Measurements from ENCODE around the gene RIGI. TPM values are rescaled to one million over a fixed set of nuclear protein-coding genes. Genes with fewer than 3 reads are reported as not detected.

Gene RIGI
- 10 to 100 TPM in 1 of 2 donors, 1 to 10 TPM in 1; 8.4 to 10.2 TPM for total RNA-seq
- polyA plus RNA-seq (ENCODE audit: insufficient read depth, low read depth, low replicate concordance): 4.9 TPM
- long read RNA-seq, donor 1, full-length matches to known transcripts: 1 of 1 reads
- long read RNA-seq, donor 1, partial matches to known transcripts: 0 of 1 reads
- long read RNA-seq, donor 1, other reads (novel, unspliced or antisense): 0 of 1 reads
- long read RNA-seq, donor 2: 0 reads

GRCh38 chr9:32526041-32526706 is at the start of gene RIGI:
Gene RIGI (minus strand): TSS chr9:32526196. CDS start chr9:32526166, 30 bp downstream.
- H3K36me3 ChIP-seq (ENCODE audit: low read depth, missing control alignments): no peaks in the 10 kb centered on the region
- TF ChIP-seq, protein P1, sequence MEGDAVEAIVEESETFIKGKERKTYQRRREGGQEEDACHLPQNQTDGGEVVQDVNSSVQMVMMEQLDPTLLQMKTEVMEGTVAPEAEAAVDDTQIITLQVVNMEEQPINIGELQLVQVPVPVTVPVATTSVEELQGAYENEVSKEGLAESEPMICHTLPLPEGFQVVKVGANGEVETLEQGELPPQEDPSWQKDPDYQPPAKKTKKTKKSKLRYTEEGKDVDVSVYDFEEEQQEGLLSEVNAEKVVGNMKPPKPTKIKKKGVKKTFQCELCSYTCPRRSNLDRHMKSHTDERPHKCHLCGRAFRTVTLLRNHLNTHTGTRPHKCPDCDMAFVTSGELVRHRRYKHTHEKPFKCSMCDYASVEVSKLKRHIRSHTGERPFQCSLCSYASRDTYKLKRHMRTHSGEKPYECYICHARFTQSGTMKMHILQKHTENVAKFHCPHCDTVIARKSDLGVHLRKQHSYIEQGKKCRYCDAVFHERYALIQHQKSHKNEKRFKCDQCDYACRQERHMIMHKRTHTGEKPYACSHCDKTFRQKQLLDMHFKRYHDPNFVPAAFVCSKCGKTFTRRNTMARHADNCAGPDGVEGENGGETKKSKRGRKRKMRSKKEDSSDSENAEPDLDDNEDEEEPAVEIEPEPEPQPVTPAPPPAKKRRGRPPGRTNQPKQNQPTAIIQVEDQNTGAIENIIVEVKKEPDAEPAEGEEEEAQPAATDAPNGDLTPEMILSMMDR (IDR thresholded peaks at IDR 0.05): peak; percentile 32 to 40 (median 32)
- TF ChIP-seq POLR2A (IDR thresholded peaks at IDR 0.05): peak; percentile 20
- no peaks in the 10 kb centered on the region for H3K27me3 ChIP-seq
- DNase-seq: peak; percentile 95
- no peaks in the 10 kb centered on the region for H3K9me3 ChIP-seq
- peaks cover 11% of the 10 kb centered on the region for H3K4me1 ChIP-seq
- H3K4me3 ChIP-seq: peak within 1 kb of the TSS; percentile 68 to 73
- WGBS, 2 donors: 0 to 1% methylated on average over 37 of the region's 37 CpGs
- H3K27ac ChIP-seq: peak within 1 kb of the TSS; percentile 92
- intact Hi-C loops (cut with DNase I; ENCODE audit: low total_unique reads): no loop called here

- Histone ChIP-seq H3K27me3 (no peaks in the 10 kb centered on the region), H3K4me3 (no peak overlapping the region), H3K4me1 (peaks cover 17% of the 10 kb centered on the region), H3K27ac (no peak overlapping the region), H3K9me3 (no peaks in the 10 kb centered on the region), H3K36me3 (ENCODE audit: low read depth, missing control alignments) (no peaks in the 10 kb centered on the region)
- 52 to 56% methylated on average over 1 of the region's 1 CpG for WGBS, 2 donors
- TF ChIP-seq, protein P1 (IDR thresholded peaks at IDR 0.05): peak in 1 of 3 experiments; percentile 2
- no peak for TF ChIP-seq POLR2A (IDR thresholded peaks at IDR 0.05)
- intact Hi-C loops (cut with DNase I; ENCODE audit: low total_unique reads): loop anchor here (5.0 kb wide), 1 partner anchor 193 kb away; the partner anchor contains the start of gene ACO1
- DNase-seq: no peak
Observed at GRCh38 chr9:32574858-32575257, 48.9 kb upstream of the RIGI start.

DNA sequence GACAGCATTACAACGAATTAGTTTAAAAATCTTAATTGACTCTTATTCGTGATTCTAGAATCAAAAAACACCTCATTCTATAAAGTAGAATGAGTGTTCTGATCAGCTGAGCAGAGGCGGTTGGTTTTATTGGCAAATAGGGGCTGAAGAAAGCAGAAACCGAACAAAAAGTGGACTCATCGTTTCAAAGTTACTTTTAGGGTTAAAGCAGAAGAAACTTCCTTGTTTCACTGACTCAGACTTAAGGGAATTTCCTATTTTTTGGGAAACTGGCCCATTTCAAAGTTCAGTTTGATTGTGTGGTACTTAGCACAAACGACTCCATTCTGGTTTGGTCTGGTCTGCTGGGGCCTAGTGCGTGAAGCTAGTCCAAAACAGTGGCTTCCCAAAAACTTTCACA is 47.8 kb upstream of the RIGI start:
- WGBS, 2 donors: 57 to 67% methylated on average over 7 of the region's 7 CpGs
- Histone ChIP-seq H3K27me3 (no peaks in the 10 kb centered on the region), H3K4me3 (peak overlapping the region; percentile 88 to 90), H3K4me1 (peaks cover 17% of the 10 kb centered on the region), H3K9me3 (no peaks in the 10 kb centered on the region), H3K27ac (peak overlapping the region; percentile 79 to 91), H3K36me3 (ENCODE audit: low read depth, missing control alignments) (no peaks in the 10 kb centered on the region)
- intact Hi-C loops (cut with DNase I; ENCODE audit: low total_unique reads): no loop called here
- DNase-seq: no peak
- TF ChIP-seq POLR2A (IDR thresholded peaks at IDR 0.05): no peak
- TF ChIP-seq, protein P1 (IDR thresholded peaks at IDR 0.05): no peak

DNA sequence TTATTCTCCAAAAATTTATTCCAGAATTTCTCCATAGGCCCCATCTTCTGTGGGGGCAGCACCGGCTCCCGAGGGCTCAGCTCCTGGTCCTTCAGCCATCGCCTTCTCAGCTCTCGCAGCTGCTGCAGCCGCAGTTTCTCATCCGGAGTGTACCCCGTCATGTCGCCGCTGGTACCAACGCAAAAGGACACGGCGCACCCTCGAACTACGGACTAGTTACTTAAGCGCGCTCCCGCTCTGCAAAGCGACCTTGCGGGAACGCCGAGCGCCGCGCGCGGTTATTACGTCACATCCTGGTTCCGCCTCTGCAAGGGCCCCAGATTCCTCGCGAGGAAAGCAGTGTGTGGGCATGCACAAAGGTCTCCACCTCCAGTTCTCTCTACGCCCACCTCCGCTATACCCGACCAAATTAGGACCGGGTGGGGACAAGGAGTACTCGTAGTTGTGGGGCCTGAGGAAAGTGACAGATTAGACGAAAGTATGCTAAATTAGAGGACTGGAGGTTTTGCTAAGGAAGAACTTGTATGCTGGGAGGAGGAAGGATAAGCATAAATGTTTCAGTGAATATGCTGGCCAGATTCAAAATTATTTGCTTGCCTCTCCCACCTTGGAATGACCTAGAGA is 47.0 kb upstream of the RIGI start, which contains the start of gene NDUFB6:
NDUFB6 (minus strand) TSS at position 260 of the 624 bp plus-strand sequence; CDS start at position 161, 99 bp downstream.
- WGBS, 2 donors: 0% methylated on average over 16 to 36 of the region's 36 CpGs
- Histone ChIP-seq H3K4me1 (peaks cover 17% of the 10 kb centered on the region), H3K4me3 (peak within 1 kb of the TSS; percentile 88 to 90), H3K27ac (peak within 1 kb of the TSS; percentile 79 to 91), H3K27me3 (no peaks in the 10 kb centered on the region), H3K9me3 (no peaks in the 10 kb centered on the region), H3K36me3 (ENCODE audit: low read depth, missing control alignments) (no peaks in the 10 kb centered on the region)
- intact Hi-C loops (cut with DNase I; ENCODE audit: low total_unique reads): no loop called here
- TF ChIP-seq POLR2A (IDR thresholded peaks at IDR 0.05): no peak
- TF ChIP-seq, protein P1 (IDR thresholded peaks at IDR 0.05): no peak
- peak; percentile 97 for DNase-seq
